Measurements from ENCODE around the gene CNDP2.

GRCh38 chr18:74541703-74542555 lies 45.8 kb downstream of the CNDP2 start:
- TF ChIP-seq CTCF (IDR thresholded peaks at IDR 0.05): no peak
- no peak for TF ChIP-seq EZH2phosphoT487 (IDR thresholded peaks at IDR 0.05)
- TF ChIP-seq EZH2 (IDR thresholded peaks at IDR 0.05): no peak

Data from neural progenitor cell (in vitro differentiated cells).